Gastrocnemius medialis (tissue), 4 donors: ENCODE results near the gene DENND1A. TPM values are rescaled to one million over a fixed set of nuclear protein-coding genes. Genes with fewer than 3 reads are reported as not detected.
"Not testable (repeated sequence)": the region's sequence is repeated elsewhere in the genome, so short reads cannot be mapped to it uniquely, and the experiment has no call there.

ENCODE experiments used
- ATAC-seq, 2 donors: fragments of 150-250 bp; one replicate each; pipeline ENCODE4 v1.9.1; 2016
- DNase-seq, 2 donors: peaks; one replicate each; pipeline ENCODE4 v3.0.0-alpha.2; 2019
- H3K27ac ChIP-seq, 4 donors: fragments of 200-600 bp; sonication (generic); 1 replicate in 1 of 4; 2 replicates in 3 of 4; pipeline ENCODE4 v1.5.1; 2016 to 2018; ENCODE audit warnings: mild to moderate bottlenecking in 2 of 4, moderate library complexity in 1 of 4
- H3K27me3 ChIP-seq, 3 donors: fragments of 200-600 bp; sonication (generic) in 2 of 3; 1 replicate in 1 of 3; 2 replicates in 2 of 3; pipeline versions ENCODE4 v1.5.1 to v1.6.0; 2016 to 2019; ENCODE audit warnings: mild to moderate bottlenecking in 1 of 3, moderate library complexity in 1 of 3
- H3K36me3 ChIP-seq, 2 donors: fragments of 200-600 bp; sonication (generic) in 1 of 2; one replicate each; pipeline ENCODE4 v1.5.1; 2017 to 2018
- H3K4me1 ChIP-seq, 2 donors: fragments of 200-600 bp; sonication (generic) in 1 of 2; one replicate each; pipeline ENCODE4 v1.5.1; 2016 to 2017; ENCODE audit warnings: mild to moderate bottlenecking in 2 of 2
- H3K4me3 ChIP-seq, 4 donors: fragments of 200-600 bp; sonication (generic) in 3 of 4; 1 replicate in 1 of 4; 2 replicates in 3 of 4; pipeline ENCODE4 v1.5.1; 2016 to 2019; ENCODE audit warnings: mild to moderate bottlenecking in 2 of 4
- H3K9me3 ChIP-seq, 3 donors: fragments of 200-600 bp; sonication (generic) in 2 of 3; 1 replicate in 1 of 3; 2 replicates in 2 of 3; pipeline ENCODE4 v1.5.1; 2016 to 2019
- POLR2A ChIP-seq, 2 donors: fragments of 450-650 bp; IDR thresholded peaks; one replicate each; pipeline ENCODE4 v1.6.1; 2017; ENCODE audit warnings: antibody characterized with exemption in 2 of 2, mild to moderate bottlenecking in 2 of 2, moderate library complexity in 2 of 2
- in situ Hi-C, 4 donors: fragments of 200-750 bp; cut with MboI; loops; one replicate each; pipeline versions ENCODE4 v1.15.0 to v1.8.0; 2017; ENCODE audit warnings: low sequenced_read_pairs in 4 of 4
- intact Hi-C: fragments of 100-400 bp; cut with DNase I; formaldehyde crosslinking; loops from one replicate; pipeline ENCODE4 v1.15.1; 2023; ENCODE audit warnings: low total_unique reads
- total RNA-seq, 4 donors: library from RNA; depleted of rRNA; stranded (reverse); fragments of >200 nt; gene quantifications; one replicate each; pipeline versions ENCODE4 v1.1.0 to v1.2.3, GENCODE V29; 2016
- TF ChIP-seq, protein P1 (sequence below), 5 experiments: fragments of 450-650 bp in 3 of 5; fragments of 200-600 bp in 2 of 5; sonication (generic) in 2 of 5; IDR thresholded peaks in 4 of 5; conservative IDR thresholded peaks in 1 of 5; 1 replicate in 4 of 5; 2 replicates in 1 of 5; pipeline ENCODE4 v1.5.1; 2016 to 2019; ENCODE audit warnings: antibody characterized with exemption in 5 of 5, mild to moderate bottlenecking in 3 of 5, moderate library complexity in 3 of 5

DENND1A gene
- total RNA-seq, 4 donors from 2014 or later, result 14.1 to 24.6 (median 16.4) TPM

DNA sequence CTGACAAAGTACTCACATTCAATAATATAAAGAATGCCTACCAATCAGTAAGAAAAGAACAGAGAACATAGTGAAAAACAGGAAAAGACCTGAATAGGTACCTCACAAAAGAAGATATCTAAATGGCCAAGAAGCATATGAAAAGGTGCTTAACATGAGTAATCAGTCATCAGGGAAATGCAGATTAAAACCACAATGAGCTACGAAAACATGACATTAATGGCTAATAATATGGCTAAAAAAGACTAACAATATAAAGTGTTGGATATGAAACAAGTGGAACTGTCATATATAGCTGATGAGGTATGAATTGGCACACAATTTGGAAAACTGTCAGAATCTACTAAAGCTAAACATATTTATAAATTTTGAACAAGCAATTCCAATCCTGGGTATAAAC, 18.9 kb downstream of the DENND1A start:
- Histone ChIP-seq H3K9me3 (peaks cover 0 to 6% (median 0%) of the 10 kb centered on the region in 3 donors), H3K4me3 (no peak overlapping the region), H3K27ac (no peak overlapping the region), H3K36me3 (no peaks in the 10 kb centered on the region), H3K27me3 (no peaks in the 10 kb centered on the region), H3K4me1 (no peaks in the 10 kb centered on the region)
- intact Hi-C loops, result no loop called here
- TF ChIP-seq, protein P1, sequence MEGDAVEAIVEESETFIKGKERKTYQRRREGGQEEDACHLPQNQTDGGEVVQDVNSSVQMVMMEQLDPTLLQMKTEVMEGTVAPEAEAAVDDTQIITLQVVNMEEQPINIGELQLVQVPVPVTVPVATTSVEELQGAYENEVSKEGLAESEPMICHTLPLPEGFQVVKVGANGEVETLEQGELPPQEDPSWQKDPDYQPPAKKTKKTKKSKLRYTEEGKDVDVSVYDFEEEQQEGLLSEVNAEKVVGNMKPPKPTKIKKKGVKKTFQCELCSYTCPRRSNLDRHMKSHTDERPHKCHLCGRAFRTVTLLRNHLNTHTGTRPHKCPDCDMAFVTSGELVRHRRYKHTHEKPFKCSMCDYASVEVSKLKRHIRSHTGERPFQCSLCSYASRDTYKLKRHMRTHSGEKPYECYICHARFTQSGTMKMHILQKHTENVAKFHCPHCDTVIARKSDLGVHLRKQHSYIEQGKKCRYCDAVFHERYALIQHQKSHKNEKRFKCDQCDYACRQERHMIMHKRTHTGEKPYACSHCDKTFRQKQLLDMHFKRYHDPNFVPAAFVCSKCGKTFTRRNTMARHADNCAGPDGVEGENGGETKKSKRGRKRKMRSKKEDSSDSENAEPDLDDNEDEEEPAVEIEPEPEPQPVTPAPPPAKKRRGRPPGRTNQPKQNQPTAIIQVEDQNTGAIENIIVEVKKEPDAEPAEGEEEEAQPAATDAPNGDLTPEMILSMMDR (IDR thresholded peaks at IDR 0.05 in 4 of 5, conservative IDR thresholded peaks at IDR 0.05 in 1 of 5), result no peak
- TF ChIP-seq POLR2A (IDR thresholded peaks at IDR 0.05), result no peak
- in situ Hi-C loops, result no loop called here
- DNase-seq (no peak), ATAC-seq (no peak)

DNA sequence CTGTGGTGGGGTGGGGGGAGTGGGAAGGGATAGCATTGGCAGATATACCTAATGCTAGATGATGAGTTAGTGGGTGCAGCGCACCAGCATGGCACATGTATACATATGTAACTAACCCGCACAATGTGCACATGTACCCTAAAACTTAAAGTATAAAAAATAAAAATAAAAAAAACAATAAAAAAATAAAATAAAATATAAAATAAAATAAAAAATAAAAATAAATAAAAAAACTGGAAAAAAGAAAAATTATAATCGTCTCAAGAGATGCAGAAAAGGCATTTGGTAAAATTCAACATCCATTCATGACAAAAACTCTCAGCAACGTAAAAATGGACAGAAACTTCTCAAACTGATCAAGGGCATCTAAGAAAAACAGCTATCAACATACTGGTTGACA, 20.7 kb downstream of the DENND1A start:
- intact Hi-C loops, H3K27ac ChIP-seq, in situ Hi-C loops, H3K4me3 ChIP-seq, ATAC-seq, H3K4me1 ChIP-seq, H3K27me3 ChIP-seq, H3K36me3 ChIP-seq, DNase-seq, H3K9me3 ChIP-seq: not testable (repeated sequence)

DNA sequence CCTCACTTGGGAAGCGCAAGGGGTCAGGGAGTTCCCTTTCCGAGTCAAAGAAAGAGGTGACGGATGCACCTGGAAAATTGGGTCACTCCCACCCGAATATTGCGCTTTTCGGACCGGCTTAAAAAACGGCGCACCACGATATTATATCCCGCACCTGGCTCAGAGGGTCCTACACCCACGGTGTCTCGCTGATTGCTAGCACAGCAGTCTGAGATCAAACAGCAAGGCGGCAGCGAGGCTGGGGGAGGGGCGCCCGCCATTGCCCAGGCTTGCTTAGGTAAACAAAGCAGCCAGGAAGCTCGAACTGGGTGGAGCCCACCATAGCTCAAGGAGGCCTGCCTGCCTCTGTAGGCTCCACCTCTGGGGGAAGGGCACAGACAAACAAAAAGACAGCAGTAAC, 26.4 kb downstream of the DENND1A start:
- H3K9me3 ChIP-seq, DNase-seq, H3K4me1 ChIP-seq, H3K36me3 ChIP-seq, intact Hi-C loops, in situ Hi-C loops, H3K4me3 ChIP-seq, ATAC-seq, H3K27me3 ChIP-seq, H3K27ac ChIP-seq: not testable (repeated sequence)

DNA sequence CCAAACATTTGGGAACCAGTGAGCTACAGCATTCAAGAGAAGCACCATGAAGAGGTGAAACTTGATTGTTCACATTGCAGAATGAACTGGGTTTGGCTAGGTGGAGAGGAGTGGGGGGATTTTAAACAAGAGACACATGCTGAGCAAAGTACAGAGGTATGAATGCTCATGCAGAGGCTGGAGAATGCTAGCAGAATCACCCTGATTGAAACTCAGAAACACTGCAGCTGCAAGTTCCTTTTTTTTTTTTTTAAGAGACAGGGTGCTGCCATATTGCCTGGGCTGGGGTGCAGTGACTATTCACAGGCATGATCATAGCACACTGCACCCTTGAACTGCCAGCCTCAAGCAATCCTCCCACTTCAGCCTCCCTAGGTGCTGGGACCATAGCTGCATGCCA, 35.1 kb downstream of the DENND1A start:
- intact Hi-C loops, result no loop called here
- Histone ChIP-seq H3K36me3 (no peaks in the 10 kb centered on the region), H3K4me1 (peaks cover 0 to 9% of the 10 kb centered on the region in 2 donors), H3K9me3 (no peaks in the 10 kb centered on the region), H3K4me3 (no peak overlapping the region), H3K27me3 (no peaks in the 10 kb centered on the region), H3K27ac (no peak overlapping the region)
- in situ Hi-C loops, result no loop called here
- DNase-seq (no peak), ATAC-seq (no peak)
- TF ChIP-seq, protein P1 (IDR thresholded peaks at IDR 0.05 in 4 of 5, conservative IDR thresholded peaks at IDR 0.05 in 1 of 5), result no peak
- no peak for TF ChIP-seq POLR2A (IDR thresholded peaks at IDR 0.05)

DNA sequence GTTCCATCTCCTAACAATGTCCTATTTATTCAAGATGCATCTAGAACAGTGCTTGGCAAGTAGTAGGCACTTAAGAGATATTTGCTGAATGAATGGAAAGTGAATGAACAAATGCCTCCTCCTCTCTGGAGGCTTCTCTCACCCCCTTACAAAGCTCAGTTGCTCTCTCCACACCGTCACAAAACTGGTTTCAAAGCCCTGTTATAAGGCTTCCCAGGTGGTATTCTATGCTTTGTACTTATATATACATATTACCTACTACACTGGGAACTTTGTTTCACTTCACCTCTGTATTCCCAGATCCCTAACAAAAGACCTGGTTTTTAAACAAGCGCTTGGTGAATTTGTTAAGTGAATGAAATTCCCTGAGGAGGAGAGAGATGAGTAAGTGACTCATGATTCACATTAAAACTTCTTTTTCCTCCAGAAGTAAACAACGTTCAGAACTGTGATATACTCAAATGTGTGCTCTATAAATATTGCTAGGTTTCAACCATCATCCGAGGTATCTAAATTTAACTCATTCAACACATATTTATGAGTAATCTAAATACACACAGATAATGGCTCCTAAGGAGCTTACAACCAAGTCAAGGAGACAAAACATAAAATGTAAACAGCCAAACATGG, 36.0 kb downstream of the DENND1A start:
- no peak overlapping the region for H3K4me3 ChIP-seq
- no peak overlapping the region for H3K27ac ChIP-seq
- no peaks in the 10 kb centered on the region for H3K36me3 ChIP-seq
- intact Hi-C loops (no loop called here), in situ Hi-C loops (no loop called here)
- TF ChIP-seq, protein P1 (IDR thresholded peaks at IDR 0.05 in 4 of 5, conservative IDR thresholded peaks at IDR 0.05 in 1 of 5), result no peak
- TF ChIP-seq POLR2A (IDR thresholded peaks at IDR 0.05), result no peak
- no peaks in the 10 kb centered on the region for H3K27me3 ChIP-seq
- H3K9me3 ChIP-seq, result no peaks in the 10 kb centered on the region
- DNase-seq (no peak), ATAC-seq (peak in 1 of 2 donors; percentile 52)
- H3K4me1 ChIP-seq, result peaks cover 0 to 9% of the 10 kb centered on the region in 2 donors

DNA sequence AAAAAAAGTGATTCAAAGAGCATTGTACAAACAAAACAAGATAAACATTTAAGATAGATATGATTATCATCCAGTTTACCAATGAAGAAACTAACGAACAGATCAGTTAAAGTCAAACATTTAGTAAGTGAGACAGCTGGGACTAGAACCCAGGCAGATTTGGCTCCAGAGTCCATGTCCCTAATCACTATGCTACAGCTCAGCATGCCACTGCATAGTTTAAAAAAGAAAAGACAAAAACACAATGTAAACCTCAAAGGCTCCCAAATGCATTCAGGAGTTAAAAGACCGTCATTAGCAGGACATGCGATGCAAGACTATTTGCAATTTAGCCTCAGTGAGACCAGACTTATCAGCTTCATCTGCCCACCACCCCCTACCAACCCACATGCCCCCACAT, 36.8 kb downstream of the DENND1A start:
- Histone ChIP-seq H3K9me3 (no peaks in the 10 kb centered on the region), H3K4me1 (peaks cover 0 to 9% of the 10 kb centered on the region in 2 donors), H3K4me3 (no peak overlapping the region), H3K27me3 (no peaks in the 10 kb centered on the region), H3K27ac (no peak overlapping the region), H3K36me3 (no peaks in the 10 kb centered on the region)
- DNase-seq, result no peak
- intact Hi-C loops, result no loop called here
- in situ Hi-C loops, result no loop called here
- no peak for ATAC-seq
- TF ChIP-seq POLR2A (IDR thresholded peaks at IDR 0.05), result no peak
- TF ChIP-seq, protein P1 (IDR thresholded peaks at IDR 0.05 in 4 of 5, conservative IDR thresholded peaks at IDR 0.05 in 1 of 5), result no peak
